Ovary (tissue), 10 donors: ENCODE data around the gene PBX4. TPM values are rescaled to one million over a fixed set of nuclear protein-coding genes. Genes with fewer than 3 reads are reported as not detected.
"Not testable (repeated sequence)": the region's sequence is repeated elsewhere in the genome, so short reads cannot be mapped to it uniquely, and the experiment has no call there.

Experiments used
- DNase-seq, 5 donors: peaks; one replicate each; pipeline ENCODE4 v3.0.0-alpha.2; 2019 to 2020
- H3K27ac ChIP-seq, 2 donors: fragments of 200-600 bp; one replicate each; pipeline versions ENCODE4 v1.5.1 to v1.8.0; 2019 to 2022
- H3K27me3 ChIP-seq: fragments of 200-600 bp; one replicate; pipeline ENCODE4 v1.8.0; 2022
- H3K36me3 ChIP-seq: fragments of 200-600 bp; sonication (generic); one replicate; pipeline ENCODE4 v1.5.1; 2019
- H3K4me1 ChIP-seq: one replicate; pipeline ENCODE4 v1.8.1; 2013; ENCODE audit warnings: mild to moderate bottlenecking, moderate library complexity; ENCODE audit not compliant: insufficient read depth
- H3K4me3 ChIP-seq: fragments of 200-600 bp; sonication (generic); one replicate; pipeline ENCODE4 v1.5.1; 2017
- H3K9me3 ChIP-seq, 2 donors: fragments of 200-600 bp in 1 of 2; sonication (generic) in 1 of 2; one replicate each; pipeline versions ENCODE4 v1.5.1 to v1.8.1; 2013 to 2019; ENCODE audit warnings: mild to moderate bottlenecking in 1 of 2, moderate library complexity in 1 of 2
- EP300 ChIP-seq: sonication (generic); formaldehyde crosslinking; IDR thresholded peaks from one replicate; pipeline ENCODE4 v1.6.1; 2017; ENCODE audit warnings: antibody characterized with exemption
- POLR2A ChIP-seq: fragments of 450-650 bp; IDR thresholded peaks from one replicate; pipeline ENCODE4 v1.6.1; 2017; ENCODE audit warnings: antibody characterized with exemption, mild to moderate bottlenecking, moderate library complexity
- WGBS, 3 donors: extraction: QIAGEN DNeasy Blood & Tissue Kit in 1 of 3; methylation state at CpG; one replicate each; pipeline versions ENCODE4 v1.1.5 to v1.1.7; 2013 to 2017; 5-methylcytosine and 5-hydroxymethylcytosine counted together
- intact Hi-C, 4 donors: fragments of 100-400 bp; cut with DNase I; formaldehyde crosslinking; loops; one replicate each; pipeline versions ENCODE4 v1.11.0 to v1.15.1; 2022 to 2023
- long read RNA-seq, 3 donors: library from polyadenylated mRNA in 2 of 3; unstranded in 2 of 3; transcript quantifications; one replicate each; pipeline ENCODE4 v2.0.0 and lab custom pipeline, GENCODE V29; 2021 to 2026
- polyA plus RNA-seq, 2 donors: library from polyadenylated mRNA; stranded (reverse); fragments of 200-250 nt in 1 of 2; fragments of 350-450 nt in 1 of 2; fragmentation: Illumina TruSeq in 1 of 2; extraction: RNeasy Lipid Tissue Mini Kit (QIAGEN cat#74804) in 1 of 2; gene quantifications; one replicate each; pipeline ENCODE4 v1.2.3, GENCODE V29; 2013 to 2014
- total RNA-seq, 7 donors: library from RNA; depleted of rRNA in 2 of 7; stranded (reverse); fragments of >200 nt in 2 of 7; fragmentation: NEBNext Ultra II Directional in 3 of 7; extraction: Animal tissue kit (Norgen Biotek cat#: 25700) in 3 of 7; gene quantifications; one replicate each; pipeline versions ENCODE4 v1.1.0 to v1.2.4, GENCODE V29; 2016 to 2023
- TF ChIP-seq, protein P1 (sequence below), 3 donors: fragments of 450-650 bp in 2 of 3; fragments of 200-600 bp in 1 of 3; IDR thresholded peaks; one replicate each; pipeline versions ENCODE4 v1.5.1 to v1.8.0; 2016 to 2022; ENCODE audit warnings: antibody characterized with exemption in 3 of 3, mild to moderate bottlenecking in 1 of 3
- donor health status: DM: no; HTN: no; CAD: no; lungs with moderate emphysema.
- donor health status: DM: no; HTN: no; CAD: no.
- donor health status: Bipolar disorder and iron deficiency.
- donor health status: DM: yes; HTN: yes; CAD: no.
- donor health status: DM: no; HTN: no; CAD: no.
- donor health status: DM: yes; HTN: yes; CAD: no.

The PBX4 gene, protein sequence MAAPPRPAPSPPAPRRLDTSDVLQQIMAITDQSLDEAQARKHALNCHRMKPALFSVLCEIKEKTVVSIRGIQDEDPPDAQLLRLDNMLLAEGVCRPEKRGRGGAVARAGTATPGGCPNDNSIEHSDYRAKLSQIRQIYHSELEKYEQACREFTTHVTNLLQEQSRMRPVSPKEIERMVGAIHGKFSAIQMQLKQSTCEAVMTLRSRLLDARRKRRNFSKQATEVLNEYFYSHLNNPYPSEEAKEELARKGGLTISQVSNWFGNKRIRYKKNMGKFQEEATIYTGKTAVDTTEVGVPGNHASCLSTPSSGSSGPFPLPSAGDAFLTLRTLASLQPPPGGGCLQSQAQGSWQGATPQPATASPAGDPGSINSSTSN
- total RNA-seq (1 to 10 TPM; 1.9 to 4.4 (median 3.2) TPM), polyA plus RNA-seq (1 to 10 TPM in 1 of 2 donors, under 1 TPM in 1; 0.73 to 4.1 TPM)
- long read RNA-seq, donor 1, partial matches to known transcripts: 1 of 4 reads
- long read RNA-seq, donor 1, other reads (novel, unspliced or antisense): 2 of 4 reads
- long read RNA-seq, donor 2, partial matches to known transcripts: 0 of 5 reads
- long read RNA-seq, donor 2, other reads (novel, unspliced or antisense): 0 of 5 reads
- long read RNA-seq, donor 3, partial matches to known transcripts: 0 of 3 reads
- long read RNA-seq, donor 3, other reads (novel, unspliced or antisense): 2 of 3 reads

DNA sequence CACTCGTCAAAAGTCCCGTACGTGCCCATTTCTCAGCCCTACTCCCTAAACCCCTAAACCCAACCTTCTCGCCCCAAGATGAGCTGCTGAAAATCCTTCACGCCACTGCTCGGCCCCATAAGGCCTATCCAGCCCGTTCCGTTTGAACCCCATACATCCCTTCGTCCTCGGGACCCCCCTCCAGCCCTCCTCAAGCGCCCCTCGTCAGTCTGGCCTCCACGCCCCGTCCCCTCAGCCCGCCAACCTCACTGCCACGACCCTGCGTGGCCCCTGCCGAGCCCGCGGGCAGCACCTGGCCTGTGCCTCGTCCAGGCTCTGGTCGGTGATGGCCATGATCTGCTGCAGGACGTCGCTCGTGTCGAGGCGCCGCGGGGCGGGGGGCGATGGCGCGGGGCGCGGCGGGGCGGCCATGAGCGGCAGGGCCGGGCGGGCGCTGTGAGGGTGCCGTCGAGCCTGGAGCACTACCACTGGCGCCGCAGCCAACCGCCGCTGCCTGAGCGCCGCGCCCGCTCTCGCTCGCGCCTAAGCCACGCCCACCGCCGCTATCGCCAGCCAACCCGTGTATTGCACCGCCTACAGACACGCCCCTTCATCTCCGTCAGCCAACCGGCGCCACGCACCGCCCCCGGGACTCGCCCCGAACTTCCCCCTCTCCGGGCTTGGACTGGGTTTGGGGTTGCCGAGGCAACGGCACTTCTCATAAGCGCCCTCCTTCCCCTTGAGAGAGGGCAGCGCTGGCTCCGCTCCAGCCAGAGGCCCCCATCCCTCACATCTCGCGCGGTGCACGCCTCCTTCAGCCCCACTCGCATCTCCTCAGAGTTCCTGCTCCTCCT is at the start of gene PBX4:
PBX4 (minus strand) TSS at position 469 of the 833 bp plus-strand sequence; CDS start at position 411, 58 bp downstream.
- H3K4me1 ChIP-seq: peaks cover 7% of the 10 kb centered on the region
- WGBS, 3 donors: 2 to 3% (median 3%) methylated on average over 61 to 80 of the region's 80 CpGs
- TF ChIP-seq POLR2A (no peak), EP300 (no peak)
- TF ChIP-seq, protein P1, sequence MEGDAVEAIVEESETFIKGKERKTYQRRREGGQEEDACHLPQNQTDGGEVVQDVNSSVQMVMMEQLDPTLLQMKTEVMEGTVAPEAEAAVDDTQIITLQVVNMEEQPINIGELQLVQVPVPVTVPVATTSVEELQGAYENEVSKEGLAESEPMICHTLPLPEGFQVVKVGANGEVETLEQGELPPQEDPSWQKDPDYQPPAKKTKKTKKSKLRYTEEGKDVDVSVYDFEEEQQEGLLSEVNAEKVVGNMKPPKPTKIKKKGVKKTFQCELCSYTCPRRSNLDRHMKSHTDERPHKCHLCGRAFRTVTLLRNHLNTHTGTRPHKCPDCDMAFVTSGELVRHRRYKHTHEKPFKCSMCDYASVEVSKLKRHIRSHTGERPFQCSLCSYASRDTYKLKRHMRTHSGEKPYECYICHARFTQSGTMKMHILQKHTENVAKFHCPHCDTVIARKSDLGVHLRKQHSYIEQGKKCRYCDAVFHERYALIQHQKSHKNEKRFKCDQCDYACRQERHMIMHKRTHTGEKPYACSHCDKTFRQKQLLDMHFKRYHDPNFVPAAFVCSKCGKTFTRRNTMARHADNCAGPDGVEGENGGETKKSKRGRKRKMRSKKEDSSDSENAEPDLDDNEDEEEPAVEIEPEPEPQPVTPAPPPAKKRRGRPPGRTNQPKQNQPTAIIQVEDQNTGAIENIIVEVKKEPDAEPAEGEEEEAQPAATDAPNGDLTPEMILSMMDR (IDR thresholded peaks at IDR 0.05): no peak
- no peaks in the 10 kb centered on the region for H3K36me3 ChIP-seq
- peak; percentile 96 to 98 (median 97) for DNase-seq
- H3K9me3 ChIP-seq: no peaks in the 10 kb centered on the region
- H3K4me3 ChIP-seq: peak within 1 kb of the TSS; percentile 43
- no peaks in the 10 kb centered on the region for H3K27me3 ChIP-seq
- H3K27ac ChIP-seq: no peak within 1 kb of the TSS
- intact Hi-C loops: no loop called here

DNA sequence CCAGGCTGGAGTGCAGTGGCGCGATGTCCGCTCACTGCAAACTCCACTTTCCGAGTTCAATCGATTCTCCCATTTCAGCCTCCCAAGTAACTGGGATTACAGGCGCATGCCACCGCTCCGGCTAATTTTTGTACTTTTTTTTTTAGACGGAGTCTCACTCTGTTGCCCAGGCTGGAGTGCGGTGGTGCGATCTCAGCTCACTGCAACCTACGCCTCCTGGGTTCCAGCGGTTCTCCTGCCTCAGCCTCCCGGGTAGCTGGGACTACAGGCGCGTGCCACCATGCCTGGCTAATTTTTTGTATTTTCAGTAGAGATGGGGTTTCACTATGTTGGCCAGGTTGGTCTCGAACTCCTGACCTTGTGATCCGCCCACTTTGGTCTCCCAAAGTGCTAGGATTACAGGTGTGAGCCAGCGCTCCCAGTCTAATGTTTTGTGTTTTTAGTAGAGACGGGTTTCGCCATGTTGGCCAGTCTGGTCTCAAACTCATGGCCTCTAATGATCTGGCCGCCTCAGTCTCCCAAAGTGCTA is 47.0 kb upstream of the PBX4 start:
- not testable (repeated sequence) for H3K36me3 ChIP-seq, H3K27me3 ChIP-seq, H3K9me3 ChIP-seq, H3K4me3 ChIP-seq, H3K4me1 ChIP-seq, H3K27ac ChIP-seq
- peak in 1 of 5 donors; percentile 20 for DNase-seq
- intact Hi-C loops: loop anchor here in 1 of 4 donors (10.0 kb wide), 1 partner anchor 289 kb away; no protein-coding TSS in a partner anchor
- 95 to 97% (median 96%) methylated on average over 22 of the region's 22 CpGs for WGBS, 3 donors

DNA sequence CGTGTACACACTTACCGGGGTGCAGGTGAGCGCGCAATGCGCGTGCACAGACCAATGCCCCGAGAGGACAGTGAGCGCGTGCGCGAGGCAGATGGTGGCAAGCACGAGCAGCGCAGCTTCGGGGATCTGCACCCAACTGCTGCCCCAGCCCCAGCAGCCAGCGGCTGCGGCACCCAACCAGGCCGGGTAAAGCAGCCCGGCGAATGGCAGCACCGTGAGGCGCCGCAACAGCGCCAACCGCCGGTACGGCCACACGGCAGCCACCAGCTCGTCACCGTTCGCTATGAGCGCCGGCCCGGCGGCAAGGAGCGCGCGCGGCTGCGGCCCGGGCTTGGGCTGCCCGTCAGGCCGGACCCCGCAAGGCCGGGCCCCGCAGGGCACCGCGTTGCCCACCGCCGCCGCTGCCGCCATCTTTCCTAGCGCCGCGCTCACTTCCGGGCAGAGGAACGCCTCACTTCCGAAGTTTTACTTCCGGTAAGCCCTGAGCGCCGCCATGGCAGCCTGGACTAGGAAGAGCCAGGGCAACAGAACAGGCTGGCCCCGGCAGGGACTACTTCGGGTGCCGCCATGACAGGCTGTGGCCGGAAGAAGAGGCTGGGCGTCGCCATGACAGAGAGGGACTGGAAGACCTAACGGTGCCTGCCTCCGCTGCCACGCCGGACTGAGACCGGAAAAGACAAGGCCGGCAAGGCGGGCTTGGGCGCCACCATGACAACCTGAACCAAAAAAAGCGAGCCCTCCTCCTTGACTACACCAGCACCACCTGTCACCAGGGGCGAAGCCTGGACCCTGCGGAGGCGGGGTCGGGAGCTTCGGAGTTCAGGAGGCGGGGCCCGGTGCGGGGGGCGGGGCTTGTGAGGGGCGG is 45.0 kb upstream of the PBX4 start, which contains the start of gene ATP13A1:
ATP13A1 (minus strand) TSS at position 421 of the 865 bp plus-strand sequence; CDS start at position 411, 10 bp downstream.
- 0 to 1% (median 1%) methylated on average over 58 to 85 of the region's 85 CpGs for WGBS, 3 donors
- peak within 1 kb of the TSS; percentile 89 for H3K4me3 ChIP-seq
- intact Hi-C loops: loop anchor here in 1 of 4 donors (10.0 kb wide), 1 partner anchor 291 kb away; no protein-coding TSS in a partner anchor
- peak; percentile 94 to 97 (median 95) for DNase-seq
- no peaks in the 10 kb centered on the region for H3K9me3 ChIP-seq
- H3K27ac ChIP-seq: peak within 1 kb of the TSS; percentile 89 to 95
- peak; percentile 12 for TF ChIP-seq POLR2A
- TF ChIP-seq, protein P1 (IDR thresholded peaks at IDR 0.05): no peak
- peaks cover 3% of the 10 kb centered on the region for H3K4me1 ChIP-seq
- no peaks in the 10 kb centered on the region for H3K36me3 ChIP-seq
- no peaks in the 10 kb centered on the region for H3K27me3 ChIP-seq

DNA sequence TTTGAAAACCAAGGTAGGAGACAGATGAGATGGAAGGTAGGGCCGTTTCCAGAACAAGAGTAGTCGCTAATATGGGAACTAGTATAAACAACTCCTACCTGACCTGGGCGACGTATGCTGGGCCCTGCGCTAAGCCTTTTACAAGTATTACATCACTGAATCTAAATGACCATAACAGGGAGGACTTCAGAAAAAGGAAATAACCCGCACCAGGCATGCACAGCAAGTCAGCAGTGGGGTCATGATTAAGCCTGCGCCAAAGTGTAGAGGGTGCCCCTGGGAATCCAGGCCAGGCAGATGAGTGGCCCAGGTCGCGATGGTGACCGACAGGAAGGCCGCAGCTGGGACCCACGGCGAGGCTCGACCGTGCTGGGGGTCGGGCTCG is 44.4 kb upstream of the PBX4 start:
- WGBS, 3 donors: 3 to 7% (median 3%) methylated on average over 17 of the region's 17 CpGs
- no peak for DNase-seq
- H3K36me3 ChIP-seq: no peaks in the 10 kb centered on the region
- TF ChIP-seq POLR2A: no peak
- TF ChIP-seq, protein P1 (IDR thresholded peaks at IDR 0.05): no peak
- no peak for TF ChIP-seq EP300
- no peaks in the 10 kb centered on the region for H3K9me3 ChIP-seq
- H3K4me3 ChIP-seq: peak overlapping the region; percentile 89
- intact Hi-C loops: loop anchor here in 1 of 4 donors (10.0 kb wide), 1 partner anchor 292 kb away; no protein-coding TSS in a partner anchor
- no peaks in the 10 kb centered on the region for H3K27me3 ChIP-seq
- peak overlapping the region in 1 of 2 donors; percentile 95 for H3K27ac ChIP-seq
- H3K4me1 ChIP-seq: peaks cover 2% of the 10 kb centered on the region
